GM19455 (cell line): ENCODE data around the gene RRP7A.
"Not testable (repeated sequence)": the region's sequence is repeated elsewhere in the genome, so short reads cannot be mapped to it uniquely, and the experiment has no call there.

Experiments
- ATAC-seq: cut with Tn5 transposase; IDR thresholded peaks from one replicate; pipeline ENCODE4 v1.9.1; 2021; ENCODE audit not compliant: unreplicated experiment

The RRP7A gene, protein sequence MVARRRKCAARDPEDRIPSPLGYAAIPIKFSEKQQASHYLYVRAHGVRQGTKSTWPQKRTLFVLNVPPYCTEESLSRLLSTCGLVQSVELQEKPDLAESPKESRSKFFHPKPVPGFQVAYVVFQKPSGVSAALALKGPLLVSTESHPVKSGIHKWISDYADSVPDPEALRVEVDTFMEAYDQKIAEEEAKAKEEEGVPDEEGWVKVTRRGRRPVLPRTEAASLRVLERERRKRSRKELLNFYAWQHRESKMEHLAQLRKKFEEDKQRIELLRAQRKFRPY

DNA sequence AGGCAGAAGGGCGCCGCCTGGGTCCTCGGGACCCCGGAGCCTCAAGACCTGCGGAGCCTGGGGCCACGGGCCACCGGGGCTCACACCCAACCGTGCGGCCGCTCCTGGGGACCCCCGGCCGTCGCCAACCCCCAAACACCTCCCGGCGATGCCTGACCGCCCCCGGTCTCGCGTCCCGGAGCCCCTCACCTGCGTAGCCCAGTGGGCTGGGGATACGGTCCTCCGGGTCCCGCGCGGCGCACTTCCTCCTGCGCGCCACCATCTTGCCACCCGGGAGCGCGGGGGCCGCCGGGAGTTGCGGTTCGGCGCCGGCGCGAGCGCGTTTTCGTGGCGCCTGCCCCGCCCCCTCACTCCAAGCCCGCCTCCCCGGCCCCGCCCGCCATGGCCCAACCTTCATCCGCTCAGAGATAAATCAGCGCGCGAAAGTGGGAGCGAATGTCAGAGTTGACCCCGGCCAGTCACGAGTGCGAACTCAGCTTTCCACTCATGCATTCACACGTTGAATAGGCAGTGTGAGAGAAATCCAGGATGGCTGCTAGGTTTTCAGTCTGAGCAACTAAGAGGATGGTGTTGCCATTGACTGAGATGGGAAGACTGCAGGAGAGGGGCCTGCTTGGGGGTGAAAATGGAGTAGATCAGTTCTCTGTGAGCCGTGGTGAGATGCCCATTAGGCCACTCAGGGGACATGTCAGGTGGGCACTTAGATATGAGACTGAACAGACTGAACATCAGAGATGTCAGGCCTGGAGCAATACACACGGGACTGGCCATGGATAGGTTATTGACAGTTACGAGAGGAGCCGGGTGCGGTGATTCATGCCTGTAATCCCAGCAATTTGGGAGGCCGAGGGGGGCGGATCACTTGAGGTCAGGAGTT is at the start of gene RRP7A:
Gene RRP7A, minus strand, starts transcription at position 272 of the 877 bp plus-strand sequence. Its CDS starts 10 bp downstream, at position 262.
- ATAC-seq = peak; percentile 58

DNA sequence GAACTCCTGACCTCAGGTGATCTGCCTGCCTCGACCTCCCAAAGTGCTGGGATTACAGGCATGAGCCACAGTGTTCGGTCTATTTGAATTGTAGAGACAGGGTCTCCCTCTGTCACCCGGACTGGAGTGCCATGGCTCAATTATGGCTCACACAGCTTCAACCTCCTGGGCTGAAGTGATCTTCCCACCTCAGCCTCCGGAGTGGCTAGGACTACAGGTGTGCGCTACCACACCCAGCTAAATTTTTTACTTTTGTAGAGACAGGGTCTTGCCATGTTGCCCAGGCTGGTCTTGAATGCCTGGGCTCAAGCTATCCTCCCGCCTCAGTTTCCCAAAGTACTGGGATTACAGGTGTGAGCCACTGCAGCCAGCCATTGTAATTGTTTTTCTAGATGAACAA is 48.4 kb upstream of the RRP7A start:
- ATAC-seq = not testable (repeated sequence)

DNA sequence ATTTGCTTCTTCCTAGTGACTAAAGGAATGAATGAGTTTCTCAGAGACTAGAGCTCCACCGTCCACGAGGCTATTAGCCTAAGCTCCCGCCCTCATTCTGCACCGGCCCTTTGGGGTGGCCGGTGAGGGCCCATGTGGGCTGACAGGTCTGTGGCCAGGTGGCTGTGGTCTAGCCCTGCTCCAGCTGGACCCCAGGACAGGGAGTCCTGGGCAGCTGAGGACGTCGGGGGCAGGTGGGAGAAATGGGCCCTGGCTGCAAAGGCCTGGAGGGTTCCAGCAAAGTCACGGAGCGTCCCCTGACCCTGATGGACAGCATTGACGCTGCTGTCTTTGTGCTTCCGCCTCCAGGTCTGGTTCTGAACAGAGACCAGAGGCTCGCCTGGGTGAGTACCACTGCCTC is 46.4 kb upstream of the RRP7A start:
- no peak for ATAC-seq

DNA sequence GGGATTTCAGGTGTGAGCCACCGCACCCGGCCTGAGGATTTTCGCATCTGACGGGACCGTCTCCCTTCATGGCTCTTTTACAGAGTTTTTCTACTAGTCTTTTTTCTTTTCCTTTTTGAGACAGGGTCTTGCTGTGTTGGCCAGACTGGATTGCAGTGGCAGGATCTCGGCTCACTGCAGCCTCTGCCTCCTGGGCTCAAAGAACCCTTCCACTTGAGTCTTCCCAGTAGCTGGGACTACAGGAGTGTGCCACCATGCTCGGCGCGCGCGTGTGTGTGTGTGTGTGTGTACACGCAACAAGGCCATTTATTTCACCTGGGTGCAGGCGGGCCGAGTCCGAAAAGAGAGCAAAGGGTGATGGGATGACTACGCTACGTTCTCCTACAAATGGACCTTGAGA is 45.1 kb upstream of the RRP7A start:
- ATAC-seq = no peak

DNA sequence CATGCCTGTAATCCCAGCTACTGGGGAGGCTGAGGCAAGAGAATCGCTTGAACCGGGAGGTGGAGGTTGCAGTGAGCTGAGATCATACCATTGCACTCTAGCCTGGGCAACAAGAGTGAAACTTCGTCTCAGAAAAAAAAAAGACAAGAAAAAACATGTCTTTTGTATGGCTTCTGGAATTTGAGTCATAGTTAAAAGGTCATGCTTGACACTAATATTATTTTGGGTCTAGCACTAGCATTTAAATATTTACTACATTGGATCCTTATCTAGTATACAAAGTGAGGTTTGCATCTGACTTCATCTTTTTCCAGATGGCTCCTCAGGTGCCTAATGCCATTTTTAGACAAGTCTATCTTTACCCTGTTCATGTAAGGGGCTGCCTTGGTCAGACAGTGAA is 44.3 kb upstream of the RRP7A start:
- not testable (repeated sequence) for ATAC-seq

- ATAC-seq = no peak
These were observed 43.1 kb upstream of the RRP7A start for GRCh38 chr22:42562684-42563083.

GRCh38 chr22:42562279-42562678 is 42.7 kb upstream of the RRP7A start:
- ATAC-seq = no peak

GRCh38 chr22:42561856-42562255 is 42.3 kb upstream of the RRP7A start:
- ATAC-seq = no peak

GRCh38 chr22:42560781-42561180 is 41.2 kb upstream of the RRP7A start:
- ATAC-seq = no peak

DNA sequence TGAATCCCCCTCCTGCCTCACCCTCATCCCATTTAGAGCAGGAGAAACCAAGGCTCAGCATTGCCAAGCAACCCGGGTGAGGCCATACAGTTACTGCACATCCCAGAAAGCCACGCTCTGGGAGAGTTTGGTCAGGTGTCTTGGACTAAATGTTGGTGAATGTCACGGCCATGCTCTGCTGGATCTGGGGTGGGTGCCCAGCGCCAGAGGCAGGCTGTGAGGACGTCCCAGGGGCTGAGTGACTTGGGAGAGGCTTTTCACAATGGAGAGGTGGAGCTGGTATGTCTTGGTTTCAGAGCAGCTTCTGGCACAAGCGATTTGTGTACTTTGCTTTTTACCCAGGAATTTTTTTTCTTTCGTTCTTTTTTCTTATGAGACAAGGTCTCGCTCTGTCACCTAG is 40.8 kb upstream of the RRP7A start:
- ATAC-seq = no peak

GRCh38 chr22:42553475-42554361 is 34.1 kb upstream of the RRP7A start, which contains the start of gene SERHL2:
SERHL2 (plus strand) TSS chr22:42553956; CDS start chr22:42554021, 65 bp downstream.
- ATAC-seq = no peak

DNA sequence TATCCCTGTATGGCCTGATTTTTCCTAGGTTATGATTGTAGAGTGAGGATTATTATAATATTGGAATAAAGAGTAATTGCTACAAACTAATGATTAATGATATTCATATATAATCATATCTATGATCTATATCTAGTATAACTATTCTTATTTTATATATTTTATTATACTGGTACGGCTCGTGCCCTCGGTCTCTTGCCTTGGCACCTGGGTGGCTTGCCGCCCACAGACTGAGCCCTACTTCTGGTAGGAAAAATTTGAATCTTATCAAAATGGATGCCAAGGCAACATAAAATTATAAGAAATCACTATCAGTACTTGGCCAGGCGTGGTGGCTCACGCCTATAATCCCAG is 32.7 kb upstream of the RRP7A start:
- ATAC-seq = not testable (repeated sequence)

- ATAC-seq = no peak
These were observed 29.9 kb upstream of the RRP7A start for GRCh38 chr22:42549331-42550060.

DNA sequence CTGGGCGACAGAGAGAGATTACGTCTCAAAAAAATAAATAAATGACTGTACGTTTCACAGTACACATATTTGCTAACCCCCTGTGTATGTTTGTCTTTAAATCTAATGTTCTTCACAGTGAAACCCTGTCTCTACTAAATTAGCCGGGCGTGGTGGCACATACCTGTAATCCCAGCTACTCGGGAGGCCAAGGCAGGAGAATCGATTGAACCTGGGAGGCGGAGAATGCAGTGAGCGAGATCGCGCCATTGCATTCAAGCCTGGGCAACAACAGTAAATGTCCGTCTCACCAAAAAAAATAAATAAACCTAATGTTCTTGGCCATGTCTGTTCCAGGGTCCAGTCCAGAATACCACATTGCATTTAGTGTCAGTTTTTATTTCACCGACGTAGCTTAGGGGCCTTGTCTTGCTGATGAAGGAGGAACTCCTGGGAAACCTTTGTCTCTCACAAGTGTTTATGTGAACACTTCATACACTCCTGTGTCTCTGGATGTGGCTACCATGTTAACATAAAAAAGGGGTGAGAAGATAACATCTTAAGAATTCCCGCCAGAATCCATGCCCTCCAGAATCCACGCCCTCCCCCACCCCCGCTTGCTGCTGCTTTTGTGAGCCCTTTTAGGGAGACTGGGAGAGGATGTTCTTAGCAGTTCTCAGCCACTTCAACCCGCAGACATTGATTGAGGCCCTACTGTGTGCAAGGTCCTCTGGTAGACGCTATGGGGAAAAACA is 29.2 kb upstream of the RRP7A start:
- ATAC-seq = no peak

GRCh38 chr22:42548126-42548525 is 28.5 kb upstream of the RRP7A start:
- not testable (repeated sequence) for ATAC-seq

GRCh38 chr22:42547562-42547961 is 28.0 kb upstream of the RRP7A start:
- ATAC-seq = no peak

DNA sequence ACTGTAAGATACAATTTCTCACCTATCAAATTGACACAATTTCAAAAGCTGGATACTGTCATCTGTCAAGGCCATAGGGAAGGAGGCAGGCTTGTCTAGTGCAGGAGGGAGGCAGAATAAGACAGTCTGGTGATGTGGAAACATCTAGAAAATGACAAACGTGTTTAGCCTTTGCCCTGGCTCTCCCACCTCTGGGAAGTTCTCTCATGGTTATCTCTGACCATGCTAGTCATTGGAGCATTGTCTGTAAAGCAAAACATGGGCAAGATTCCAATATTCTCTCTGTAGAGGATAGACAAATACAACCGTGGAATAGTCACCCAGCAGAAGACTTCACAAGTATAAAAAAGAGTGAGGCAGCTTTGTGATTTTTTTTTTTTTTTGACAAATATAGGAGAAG is 25.1 kb upstream of the RRP7A start:
- ATAC-seq = no peak

DNA sequence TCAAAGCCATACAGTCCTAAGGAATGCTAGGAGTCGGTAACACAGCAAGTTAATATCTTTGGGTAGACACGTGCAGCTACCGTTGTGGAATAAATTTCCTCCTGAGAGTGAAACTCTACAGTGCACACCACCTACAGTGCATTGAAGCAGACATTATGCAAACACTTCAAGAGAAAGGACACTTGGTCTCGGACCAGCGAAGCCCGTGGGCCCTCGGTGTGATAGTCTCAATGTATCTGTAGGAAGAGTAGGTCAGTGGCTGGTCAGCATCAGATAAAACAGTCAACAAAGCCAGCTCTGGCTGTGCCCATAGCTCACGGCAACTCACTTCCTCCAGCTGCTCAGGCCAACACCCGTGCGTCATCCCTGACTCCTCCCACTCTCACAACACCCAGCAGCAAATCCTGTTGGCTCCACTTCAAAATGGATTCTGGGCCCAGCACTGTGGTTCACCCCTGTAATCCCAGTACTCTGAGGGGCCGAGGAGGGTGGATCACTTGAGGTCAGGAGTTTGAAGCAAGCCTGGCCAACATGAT is 19.7 kb upstream of the RRP7A start:
- ATAC-seq = not testable (repeated sequence)

DNA sequence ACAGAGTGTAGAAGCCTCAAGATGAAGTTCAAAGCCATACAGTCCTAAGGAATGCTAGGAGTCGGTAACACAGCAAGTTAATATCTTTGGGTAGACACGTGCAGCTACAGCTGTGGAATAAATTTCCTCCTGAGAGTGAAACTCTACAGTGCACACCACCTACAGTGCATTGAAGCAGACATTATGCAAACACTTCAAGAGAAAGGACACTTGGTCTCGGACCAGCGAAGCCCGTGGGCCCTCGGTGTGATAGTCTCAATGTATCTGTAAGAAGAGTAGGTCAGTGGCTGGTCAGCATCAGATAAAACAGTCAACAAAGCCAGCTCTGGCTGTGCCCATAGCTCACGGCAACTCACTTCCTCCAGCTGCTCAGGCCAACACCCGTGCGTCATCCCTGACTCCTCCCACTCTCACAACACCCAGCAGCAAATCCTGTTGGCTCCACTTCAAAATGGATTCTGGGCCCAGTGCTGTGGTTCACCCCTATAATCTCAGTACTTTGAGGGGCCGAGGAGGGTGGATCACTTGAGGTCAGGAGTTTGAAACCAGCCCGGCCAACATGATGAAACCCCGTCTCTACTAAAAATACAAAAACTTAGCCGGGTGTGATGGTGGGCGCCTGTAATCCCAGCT is 17.7 kb upstream of the RRP7A start:
- ATAC-seq = not testable (repeated sequence)
